GM12873 (cell line): ENCODE data around the gene MAPK11.

Experiments
- TF ChIP-seq, protein P1 (sequence below): IDR thresholded peaks from 2 replicates; pipeline ENCODE4 v1.5.1; 2012; ENCODE audit warnings: low read depth, mild to moderate bottlenecking, moderate library complexity, low read length, control low read depth; ENCODE audit not compliant: insufficient read depth; ENCODE audit errors: missing control alignments

The MAPK11 gene

DNA sequence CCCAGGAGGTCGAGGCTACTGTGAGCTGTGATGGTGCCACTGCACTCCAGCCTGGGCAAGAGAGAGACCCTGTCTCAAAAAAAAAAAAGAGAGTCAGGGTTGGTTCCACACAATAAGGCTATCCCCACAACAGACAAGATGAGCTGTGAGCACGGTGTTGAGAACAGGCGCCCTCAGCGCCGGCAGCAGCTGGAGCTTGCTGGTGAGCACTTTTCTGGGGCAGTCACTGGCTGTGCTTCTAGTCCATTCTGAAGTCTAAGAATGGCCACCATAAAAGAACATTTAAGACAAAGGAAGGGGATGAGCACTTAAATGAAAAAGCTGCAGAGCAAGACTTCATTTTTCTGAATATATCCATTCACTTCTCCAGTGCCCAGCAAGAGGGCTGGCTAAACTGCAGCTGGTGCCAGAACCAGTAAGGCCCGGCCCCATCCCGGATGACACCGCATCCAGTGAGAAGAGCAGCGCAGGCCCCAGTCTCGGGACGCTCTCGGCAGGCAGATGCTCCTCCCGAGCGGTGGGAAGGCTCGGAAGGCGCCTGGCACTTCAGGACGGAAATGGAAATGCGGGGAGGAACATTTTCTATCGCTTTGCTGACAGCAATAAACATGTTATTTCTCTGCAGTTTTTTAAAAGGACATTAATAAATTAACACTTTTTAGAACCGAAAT is 37.6 kb downstream of the MAPK11 start:
- TF ChIP-seq, protein P1, sequence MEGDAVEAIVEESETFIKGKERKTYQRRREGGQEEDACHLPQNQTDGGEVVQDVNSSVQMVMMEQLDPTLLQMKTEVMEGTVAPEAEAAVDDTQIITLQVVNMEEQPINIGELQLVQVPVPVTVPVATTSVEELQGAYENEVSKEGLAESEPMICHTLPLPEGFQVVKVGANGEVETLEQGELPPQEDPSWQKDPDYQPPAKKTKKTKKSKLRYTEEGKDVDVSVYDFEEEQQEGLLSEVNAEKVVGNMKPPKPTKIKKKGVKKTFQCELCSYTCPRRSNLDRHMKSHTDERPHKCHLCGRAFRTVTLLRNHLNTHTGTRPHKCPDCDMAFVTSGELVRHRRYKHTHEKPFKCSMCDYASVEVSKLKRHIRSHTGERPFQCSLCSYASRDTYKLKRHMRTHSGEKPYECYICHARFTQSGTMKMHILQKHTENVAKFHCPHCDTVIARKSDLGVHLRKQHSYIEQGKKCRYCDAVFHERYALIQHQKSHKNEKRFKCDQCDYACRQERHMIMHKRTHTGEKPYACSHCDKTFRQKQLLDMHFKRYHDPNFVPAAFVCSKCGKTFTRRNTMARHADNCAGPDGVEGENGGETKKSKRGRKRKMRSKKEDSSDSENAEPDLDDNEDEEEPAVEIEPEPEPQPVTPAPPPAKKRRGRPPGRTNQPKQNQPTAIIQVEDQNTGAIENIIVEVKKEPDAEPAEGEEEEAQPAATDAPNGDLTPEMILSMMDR = no peak

DNA sequence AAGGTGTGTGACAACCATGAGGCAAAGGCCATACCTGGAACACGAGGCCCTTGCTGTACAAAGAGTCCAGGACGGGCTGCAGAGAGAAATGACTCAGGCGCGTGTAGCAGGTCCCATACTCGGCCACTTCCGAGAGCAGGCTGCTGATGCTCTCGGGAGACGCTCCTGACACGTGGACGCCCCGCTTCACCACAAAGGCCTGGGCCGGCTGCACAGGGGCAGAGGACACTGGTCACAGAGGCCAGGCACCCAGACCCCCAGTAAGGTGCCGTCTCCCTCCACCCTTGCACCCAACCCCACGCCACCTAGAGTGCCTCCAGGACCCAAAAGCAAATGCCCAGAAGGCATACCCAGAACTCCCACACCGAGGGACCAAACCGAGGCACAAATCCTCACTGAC is 40.8 kb downstream of the MAPK11 start:
- TF ChIP-seq, protein P1 = no peak

DNA sequence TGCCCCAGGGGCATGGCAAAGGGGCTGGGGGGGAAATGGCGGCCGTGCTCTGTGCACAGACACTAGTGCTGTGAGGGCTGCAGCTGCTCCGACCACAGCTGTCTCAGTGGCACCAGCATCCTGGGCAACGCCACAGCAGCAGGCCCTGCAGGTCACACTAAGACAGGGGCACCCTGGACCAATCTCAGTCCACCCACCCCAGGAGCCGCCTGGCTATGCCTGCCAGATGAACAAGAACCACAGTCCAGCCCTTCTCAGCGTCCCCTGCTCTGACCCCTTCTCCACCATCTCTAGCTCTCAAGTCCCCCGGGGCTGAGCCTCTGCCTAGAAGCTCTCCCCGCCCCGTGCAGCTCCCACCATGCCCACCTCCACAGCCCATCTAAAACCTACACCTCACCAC is 41.8 kb downstream of the MAPK11 start:
- TF ChIP-seq, protein P1 = no peak

DNA sequence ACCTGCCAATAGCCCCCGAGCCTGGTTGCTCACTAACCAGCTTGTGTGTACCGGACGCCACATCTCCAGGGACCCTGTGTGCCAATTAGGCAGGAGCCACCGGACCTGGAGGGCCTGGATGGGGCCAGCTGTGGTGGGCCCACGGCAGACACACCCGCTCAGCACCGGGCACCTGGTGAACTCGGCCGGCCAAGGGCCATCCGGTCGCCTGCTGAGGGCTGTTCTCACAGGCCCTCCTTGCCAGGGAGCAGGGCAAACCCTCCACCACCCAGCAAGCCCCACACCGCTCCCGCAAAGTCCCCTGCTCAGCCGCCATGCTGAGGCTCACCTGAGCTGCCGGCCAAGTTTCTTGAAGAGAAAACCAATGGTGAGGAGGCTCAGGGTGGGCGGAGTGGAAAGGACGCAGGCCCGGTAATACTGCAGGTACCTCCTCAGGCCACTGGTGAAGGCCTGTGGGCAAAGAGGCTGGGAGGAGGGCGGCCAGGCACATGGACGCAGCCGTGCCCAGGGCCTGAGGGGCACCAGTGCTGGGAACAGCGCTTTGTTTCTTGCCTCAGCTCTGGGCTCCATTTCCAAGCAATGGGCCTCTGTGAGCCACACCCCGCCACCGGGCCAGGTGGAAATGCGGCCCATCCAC is 42.5 kb downstream of the MAPK11 start:
- TF ChIP-seq, protein P1 = no peak

DNA sequence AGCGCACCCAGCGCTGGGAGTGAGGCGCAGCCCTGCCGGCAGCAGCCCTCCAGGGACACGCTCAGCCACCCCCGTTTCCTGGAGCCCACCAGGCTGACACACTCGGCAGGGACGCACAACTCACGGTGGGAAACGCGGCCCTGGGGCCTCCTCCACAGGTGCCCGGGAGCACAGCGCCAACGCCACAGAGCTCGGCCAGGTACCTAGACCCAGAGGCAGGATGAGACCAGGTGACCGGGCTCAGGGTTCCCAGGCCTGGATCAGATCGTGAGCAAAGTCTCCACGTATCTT is 43.4 kb downstream of the MAPK11 start:
- TF ChIP-seq, protein P1 = no peak

DNA sequence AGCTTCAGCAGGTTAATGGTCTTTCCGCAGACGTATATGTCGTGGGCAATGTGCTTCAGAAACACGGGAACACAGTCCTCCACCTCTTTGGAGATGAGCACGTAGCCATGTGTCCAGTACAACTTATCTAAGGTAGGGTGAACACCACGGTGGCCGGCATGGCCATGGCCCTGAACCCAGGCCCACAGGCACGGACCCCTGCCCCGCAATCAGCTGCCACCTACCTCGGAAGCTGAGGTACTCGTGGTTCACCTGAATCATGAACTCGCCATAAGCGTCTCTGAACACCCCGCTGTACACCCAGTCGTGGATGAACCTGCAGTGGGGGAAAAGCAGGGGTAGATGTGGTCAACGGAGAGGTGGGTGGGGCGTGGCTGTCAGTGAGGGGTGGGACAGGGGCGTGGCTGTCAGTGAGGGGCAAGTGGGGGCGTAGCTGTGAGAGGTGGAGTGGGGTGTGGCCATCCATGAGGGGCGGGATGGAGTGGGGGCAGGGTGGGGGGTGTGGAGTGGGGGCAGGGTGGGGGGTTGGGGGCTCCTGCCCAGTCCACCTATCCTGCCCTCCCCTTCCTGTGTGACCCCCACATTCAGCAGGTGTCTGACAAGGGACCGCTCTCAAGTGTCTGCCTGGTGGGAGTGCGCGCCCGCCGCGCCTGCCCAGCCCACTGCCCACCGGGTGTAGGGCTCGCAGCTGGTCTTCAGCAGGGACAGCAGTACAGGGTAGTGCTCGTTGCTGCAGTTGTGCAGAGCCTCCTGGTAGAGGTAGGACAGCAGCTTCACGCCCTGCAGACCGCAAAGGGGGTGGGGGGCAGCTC is 43.9 kb downstream of the MAPK11 start:
- TF ChIP-seq, protein P1 = no peak

DNA sequence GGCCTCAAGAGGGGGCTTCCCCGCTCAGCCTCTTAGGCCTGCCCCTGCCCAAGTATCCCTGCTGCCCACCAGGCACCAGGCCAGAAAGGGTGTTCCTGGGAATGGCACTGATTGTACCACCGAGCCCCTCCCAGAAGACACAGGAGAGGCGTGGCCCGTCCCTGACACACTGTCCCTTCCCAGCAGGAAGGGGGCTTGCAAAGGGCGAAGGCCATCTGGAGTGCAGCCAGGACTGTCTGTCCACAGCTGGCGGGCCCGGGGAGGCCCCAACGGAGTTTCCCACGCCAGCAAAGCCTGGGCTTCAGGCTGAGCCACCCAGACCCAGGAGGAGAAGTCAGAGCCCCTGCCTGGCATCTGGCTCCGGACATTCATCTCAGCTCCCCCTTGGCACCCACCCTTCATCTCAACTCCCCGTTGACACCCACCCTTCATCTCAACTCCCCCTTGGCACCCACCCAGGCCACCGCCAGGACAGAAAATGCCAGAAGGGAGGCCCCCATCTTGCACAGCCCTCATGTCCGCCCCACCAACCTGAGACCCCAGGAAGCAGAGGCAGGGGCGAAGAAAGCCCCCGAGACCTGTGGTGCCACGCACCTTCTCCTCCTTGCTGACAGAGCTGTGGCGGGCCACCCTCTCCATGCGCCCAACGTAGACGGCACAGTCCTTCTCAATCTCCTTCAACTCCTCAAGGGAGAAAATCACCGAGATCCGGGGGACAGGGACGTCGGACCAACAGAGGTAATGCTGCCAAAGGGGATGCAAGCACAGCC is 44.8 kb downstream of the MAPK11 start:
- TF ChIP-seq, protein P1 = no peak
